HG03378 (cell line): ENCODE data around the gene KRTAP5-11.
"Not testable (repeated sequence)": the region's sequence is repeated elsewhere in the genome, so short reads cannot be mapped to it uniquely, and the experiment has no call there.

ENCODE experiments used
- ATAC-seq: cut with Tn5 transposase; IDR thresholded peaks from one replicate; pipeline ENCODE4 v1.9.1; 2021; ENCODE audit warnings: mild to moderate bottlenecking, moderate library complexity; ENCODE audit not compliant: unreplicated experiment

The KRTAP5-11 gene

DNA sequence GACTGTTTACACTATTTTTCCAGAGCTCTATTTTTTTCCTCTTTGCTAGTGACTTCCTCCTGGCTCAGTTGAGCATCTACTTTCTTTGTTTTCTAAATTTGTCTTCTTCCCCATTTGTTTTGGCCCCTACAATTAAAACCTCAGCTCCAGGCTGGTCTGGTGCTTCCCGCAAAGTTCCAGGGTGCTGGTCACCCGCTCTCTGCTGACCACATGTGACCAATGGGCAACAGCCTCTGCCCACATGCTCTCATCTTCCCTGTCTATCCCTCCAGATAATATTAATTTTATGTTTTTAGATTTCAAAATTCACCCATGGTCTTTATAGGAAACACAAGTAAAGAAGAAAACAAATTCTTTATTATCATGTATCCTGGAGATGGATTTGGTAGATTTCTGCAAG lies 294 bp upstream of the KRTAP5-11 start:
- ATAC-seq = not testable (repeated sequence)

GRCh38 chr11:71581826-71582225 lies 849 bp downstream of the KRTAP5-11 start:
- no peak for ATAC-seq

DNA sequence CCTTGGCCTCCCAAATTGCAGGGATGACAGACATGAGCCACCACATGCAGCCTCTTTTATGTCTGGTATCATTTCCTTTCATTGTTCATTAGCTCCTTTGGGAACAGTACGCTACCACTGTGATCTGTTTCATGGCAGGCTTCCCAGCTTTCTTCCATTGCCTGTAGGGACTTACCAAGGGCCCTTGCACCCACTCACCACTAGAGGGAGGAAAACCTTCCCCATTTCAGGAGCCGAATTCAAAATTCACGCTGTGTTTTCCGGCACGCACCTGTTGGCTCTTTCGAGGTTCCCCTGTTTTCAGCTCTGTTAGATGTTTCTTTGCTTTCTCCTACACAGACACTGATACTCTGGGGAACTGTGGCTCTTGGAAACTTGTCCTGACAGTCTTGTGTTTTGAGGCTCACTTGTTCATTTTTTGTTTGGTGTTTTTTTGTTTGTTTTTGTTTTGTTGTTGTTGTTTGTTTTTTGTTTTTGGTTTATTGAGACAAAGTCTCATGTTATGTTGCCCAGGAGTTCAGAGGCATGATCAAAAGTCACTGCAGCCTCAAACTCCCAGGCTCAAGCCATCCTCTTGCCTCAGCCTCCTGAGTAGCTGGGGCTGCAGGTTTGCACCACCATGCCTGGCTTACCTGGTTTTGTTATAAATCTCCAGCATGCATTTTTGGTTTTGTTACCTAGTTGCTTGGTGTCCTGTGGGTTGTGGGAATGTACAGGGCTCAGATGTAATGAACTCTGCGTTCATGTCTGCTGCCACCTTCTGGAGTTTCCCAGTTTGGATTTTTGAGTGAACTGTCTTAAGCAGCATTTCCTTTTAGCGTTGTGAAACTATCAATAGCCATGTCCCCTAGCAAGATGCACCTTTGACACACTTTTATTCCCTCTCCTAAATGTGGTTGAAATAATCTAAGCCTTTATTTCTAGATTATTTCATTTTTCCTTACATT lies 2.3 kb downstream of the KRTAP5-11 start:
- ATAC-seq = no peak

DNA sequence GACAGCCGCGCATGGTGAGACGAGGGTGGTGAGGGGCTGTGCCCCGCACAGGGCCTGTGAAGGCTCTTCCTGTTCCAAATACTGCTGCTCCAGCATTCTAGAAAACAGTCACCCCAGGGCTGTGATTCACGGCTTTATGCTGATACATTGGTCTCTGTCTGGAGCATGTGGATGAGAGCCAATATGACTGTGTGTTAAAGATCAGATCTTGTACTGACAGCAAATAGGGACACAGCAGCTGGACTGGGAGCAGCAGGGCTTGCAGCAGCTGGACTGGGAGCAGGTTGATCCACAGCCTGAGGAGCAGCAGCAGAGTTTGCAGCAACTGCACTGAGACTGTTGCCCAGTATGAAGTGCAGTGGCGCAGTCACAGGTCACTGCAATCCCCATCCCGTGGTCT lies 3.2 kb downstream of the KRTAP5-11 start:
- not testable (repeated sequence) for ATAC-seq

- no peak for ATAC-seq
Observed at GRCh38 chr11:71577469-71578004, 5.1 kb downstream of the KRTAP5-11 start.

DNA sequence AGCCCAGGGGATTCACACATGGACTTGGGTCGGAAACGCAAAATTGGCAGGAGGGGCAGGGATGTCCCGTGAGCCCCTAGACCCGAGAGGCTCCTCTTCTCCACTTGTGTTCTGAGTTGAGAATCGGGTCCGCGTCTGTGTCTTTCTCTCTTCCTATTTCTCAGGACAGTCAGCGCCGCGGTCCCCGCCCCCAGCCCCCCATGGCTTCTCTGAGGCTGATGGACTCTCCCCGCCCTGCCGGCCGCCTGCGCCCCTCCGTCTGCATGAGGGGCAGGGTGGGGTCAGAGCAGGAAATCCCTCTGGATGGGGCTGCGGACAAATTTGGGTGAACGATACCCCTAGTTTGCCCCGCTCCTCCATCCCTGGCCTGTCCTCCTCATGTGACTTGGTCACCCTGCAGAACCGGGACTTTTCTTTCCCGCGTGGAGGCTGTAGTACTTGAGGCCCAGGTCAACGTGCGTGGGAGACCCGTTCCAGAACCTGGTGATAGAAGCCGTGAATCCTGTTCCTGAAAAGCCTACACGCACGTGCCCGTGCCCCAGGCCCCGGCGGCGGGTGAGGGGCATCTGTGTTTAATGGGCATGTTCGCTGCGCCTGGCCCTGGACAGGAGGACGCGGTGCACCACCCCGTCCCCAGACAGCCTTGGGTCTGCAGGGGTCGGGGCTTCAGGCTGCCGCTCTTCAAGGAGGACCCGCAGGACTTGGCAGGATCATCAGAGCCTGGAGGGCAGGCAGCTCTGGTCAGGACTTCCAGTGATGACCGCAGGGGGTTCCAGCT lies 5.8 kb downstream of the KRTAP5-11 start:
- not testable (repeated sequence) for ATAC-seq

DNA sequence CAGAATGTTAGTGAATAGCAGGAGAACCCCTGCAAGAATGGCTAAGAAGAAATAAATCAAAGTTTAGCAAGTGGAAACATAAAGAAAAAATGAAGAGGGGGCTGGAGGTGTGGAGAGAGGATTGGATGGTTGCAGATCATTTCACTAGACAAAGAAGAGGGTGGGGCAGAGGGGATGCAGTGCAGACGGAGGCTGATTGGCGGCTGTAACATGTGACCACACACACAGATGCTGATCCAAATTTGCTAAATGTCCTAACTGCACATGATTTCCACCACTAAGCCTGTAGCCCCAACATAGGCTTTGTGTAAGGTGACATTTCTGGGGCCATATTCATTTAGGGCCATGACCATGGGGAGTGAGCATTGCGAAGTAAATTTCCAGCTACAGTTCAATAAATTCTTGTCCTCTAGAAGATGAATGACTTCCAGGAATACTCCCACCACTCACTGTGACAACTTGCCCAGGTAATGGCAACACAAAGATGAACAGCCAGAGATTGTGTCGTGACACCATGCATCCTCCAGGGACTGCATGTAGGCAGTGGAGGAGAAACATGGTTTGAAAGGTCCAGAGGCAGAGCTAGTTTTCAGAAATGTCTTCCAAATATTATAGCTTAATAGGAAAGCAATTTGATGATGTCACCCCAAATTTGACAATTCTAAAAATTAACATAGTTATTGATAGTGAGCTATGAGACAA lies 6.8 kb downstream of the KRTAP5-11 start:
- no peak for ATAC-seq

- ATAC-seq = no peak
Observed at GRCh38 chr11:71574418-71574817, 8.3 kb downstream of the KRTAP5-11 start.

DNA sequence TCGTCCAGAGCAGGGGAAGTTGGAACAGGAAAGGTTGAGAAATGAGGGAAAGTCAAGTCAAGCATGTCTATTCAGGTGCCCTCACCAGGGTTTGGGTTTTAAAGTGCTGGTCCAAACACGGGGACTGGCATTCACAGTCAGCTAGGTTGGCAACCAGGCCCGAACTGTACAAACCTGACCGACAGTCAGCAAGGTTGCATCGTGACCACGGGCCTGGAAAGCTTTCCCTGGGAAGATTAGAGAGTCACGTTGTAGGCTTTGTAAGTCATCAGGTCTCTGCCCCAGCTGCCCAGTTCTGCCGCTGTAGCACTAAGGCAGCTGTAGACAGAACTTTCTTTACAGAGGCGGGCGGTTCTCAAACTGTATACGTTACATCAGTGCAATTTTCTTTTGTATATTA lies 9.9 kb downstream of the KRTAP5-11 start:
- ATAC-seq = no peak

GRCh38 chr11:71571101-71571850 lies 11.4 kb downstream of the KRTAP5-11 start:
- not testable (repeated sequence) for ATAC-seq

DNA sequence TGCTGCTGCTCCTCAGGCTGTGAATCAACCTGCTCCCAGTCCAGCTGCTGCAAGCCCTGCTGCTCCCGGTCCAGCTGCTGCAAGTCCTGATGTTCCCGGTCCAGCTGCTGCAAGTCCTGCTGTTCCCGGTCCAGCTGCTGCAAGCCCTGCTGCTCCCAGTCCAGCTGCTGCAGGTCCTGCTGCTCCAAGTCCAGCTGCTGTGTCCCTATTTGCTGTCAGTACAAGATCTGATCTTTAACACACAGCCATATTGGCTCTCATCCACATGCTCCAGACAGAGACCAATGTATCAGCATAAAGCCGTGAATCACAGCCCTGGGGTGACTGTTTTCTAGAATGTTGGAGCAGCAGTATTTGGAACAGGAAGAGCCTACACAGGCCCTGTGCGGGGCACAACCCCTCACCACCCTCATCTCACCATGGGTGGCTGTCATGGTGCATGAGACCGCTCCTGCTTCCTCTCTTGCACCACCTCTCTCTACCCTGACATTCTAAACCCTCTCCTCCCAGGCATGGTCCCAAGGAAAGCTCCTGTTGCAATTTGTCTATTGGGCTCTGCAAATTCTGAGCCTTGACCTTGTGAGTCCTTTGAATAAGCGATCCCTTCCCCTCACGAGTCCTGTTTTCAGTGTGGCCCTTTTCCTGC lies 13.8 kb downstream of the KRTAP5-11 start:
- ATAC-seq = no peak

GRCh38 chr11:71567633-71568032 lies 15.0 kb downstream of the KRTAP5-11 start:
- not testable (repeated sequence) for ATAC-seq

- ATAC-seq = not testable (repeated sequence)
Observed at GRCh38 chr11:71566626-71567599, 15.8 kb downstream of the KRTAP5-11 start.

DNA sequence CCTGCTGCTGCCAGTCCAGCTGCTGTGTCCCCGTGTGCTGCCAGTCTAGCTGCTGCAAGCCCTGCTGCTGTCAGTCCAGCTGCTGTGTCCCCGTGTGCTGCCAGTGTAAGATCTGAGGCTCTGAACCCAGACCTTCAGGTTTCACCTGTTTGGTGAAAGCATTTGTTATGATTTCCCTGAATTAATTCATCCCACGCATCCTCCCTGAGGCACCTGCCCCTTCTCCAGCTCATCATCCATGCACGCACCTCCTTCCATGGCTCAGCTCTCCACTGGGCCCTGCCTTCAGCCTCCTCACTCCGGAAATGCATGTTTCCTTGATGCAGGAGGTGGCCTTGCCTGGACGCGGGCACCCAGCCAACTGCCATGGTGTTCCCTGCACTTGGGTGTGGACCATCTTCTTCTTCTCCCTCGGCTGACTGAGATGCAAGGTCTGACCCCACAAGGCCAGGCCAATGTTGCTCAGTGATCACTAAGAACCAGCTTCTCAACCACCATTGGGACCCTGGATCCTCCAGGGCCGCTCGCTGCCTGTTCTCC lies 16.5 kb downstream of the KRTAP5-11 start:
- no peak for ATAC-seq

- ATAC-seq = no peak
Observed at GRCh38 chr11:71565263-71565662, 17.4 kb downstream of the KRTAP5-11 start, which contains the start of gene KRTAP5-10. TSS of gene KRTAP5-10 (plus strand) at chr11:71565563. CDS start at chr11:71565588, 25 bp downstream.

GRCh38 chr11:71564430-71564829 lies 18.2 kb downstream of the KRTAP5-11 start:
- no peak for ATAC-seq

DNA sequence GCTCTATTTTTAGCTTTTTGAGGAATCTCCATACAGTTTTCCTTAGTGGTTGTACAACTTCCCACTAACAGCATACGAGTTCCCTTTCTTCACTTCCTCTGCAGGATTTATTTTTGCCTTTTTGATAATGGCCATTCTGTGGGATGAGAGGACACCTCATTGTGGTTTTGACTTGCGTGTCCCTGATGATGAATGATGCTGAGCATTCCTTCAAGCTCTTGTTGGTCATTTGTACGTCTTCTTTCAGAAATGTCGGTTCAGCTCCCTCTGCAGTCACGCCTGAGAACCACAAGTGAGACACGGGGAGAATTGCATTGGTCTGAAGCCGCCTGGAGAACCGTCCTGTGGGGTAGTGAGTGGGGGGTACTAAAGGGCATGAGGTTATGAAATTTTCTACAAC lies 19.3 kb downstream of the KRTAP5-11 start:
- ATAC-seq = no peak

GRCh38 chr11:71562120-71562519 lies 20.6 kb downstream of the KRTAP5-11 start:
- no peak for ATAC-seq
